Activated CD4-positive, alpha-beta T cell treated with anti-CD3 and anti-CD28 coated beads, Interleukin-2, Interleukin-6, amounts not matched to agents 100 ng/mL and 50 ng/mL, durations not matched to agents 16 hours and 8 hours (primary cell): ENCODE results near the gene PPP6R2.

Source experiments
- DNase-seq: peaks from one replicate; pipeline ENCODE4 v3.0.0-alpha.2; 2020

The PPP6R2 gene

GRCh38 chr22:50488886-50489285 lies 145.8 kb downstream of the PPP6R2 start:
- DNase-seq, result no peak

DNA sequence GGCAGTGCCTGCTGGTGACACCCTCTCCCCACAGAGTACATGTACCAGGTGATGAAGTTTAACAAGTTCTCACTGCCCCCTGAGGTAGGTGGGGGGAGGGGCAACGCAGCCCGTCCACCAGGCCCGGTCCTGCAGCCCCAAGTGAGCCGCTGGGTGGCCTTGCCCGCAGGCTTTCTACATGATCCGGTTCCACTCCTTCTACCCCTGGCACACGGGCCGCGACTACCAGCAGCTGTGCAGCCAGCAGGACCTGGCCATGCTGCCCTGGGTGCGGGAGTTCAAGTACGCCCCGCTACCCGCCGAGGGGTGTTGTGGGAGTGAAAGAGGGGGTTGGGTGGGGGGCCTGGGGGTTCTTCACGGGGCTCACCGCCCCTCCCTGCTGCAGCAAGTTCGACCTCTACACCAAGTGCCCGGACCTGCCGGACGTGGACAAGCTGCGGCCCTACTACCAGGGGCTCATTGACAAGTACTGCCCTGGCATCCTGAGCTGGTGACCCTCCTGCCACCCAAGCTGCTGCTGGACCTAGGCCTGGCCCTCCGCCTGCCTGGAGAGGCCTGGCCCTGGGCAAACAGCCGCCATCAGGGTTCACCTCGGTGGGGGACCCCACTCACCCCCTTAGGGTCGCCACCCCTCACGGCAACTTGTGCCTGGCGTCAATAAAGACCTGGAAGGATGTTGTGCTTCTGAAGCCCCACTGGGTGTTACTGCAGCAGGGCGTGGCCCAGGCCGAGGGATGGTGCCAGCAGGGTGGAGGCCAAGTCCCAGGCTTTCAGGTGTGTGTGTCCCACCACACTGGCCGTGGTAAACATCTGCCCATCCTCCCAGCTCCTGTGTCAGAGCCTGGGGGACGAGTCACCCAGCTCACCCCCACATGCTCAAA lies 146.5 kb downstream of the PPP6R2 start:
- no peak for DNase-seq

GRCh38 chr22:50490531-50491308 lies 147.6 kb downstream of the PPP6R2 start:
- DNase-seq, result no peak
